Psoas muscle (tissue), 8 donors: Measurements from ENCODE around the gene RSPH4A. TPM values are rescaled to one million over a fixed set of nuclear protein-coding genes. Genes with fewer than 3 reads are reported as not detected.

ENCODE experiments used
- ATAC-seq, 4 donors: fragments of 200-7000 bp; cut with Tn5 transposase; one replicate each; pipeline ENCODE4 v1.9.1; 2020; ENCODE audit warnings: moderate library complexity in 3 of 4, mild to moderate bottlenecking in 2 of 4
- DNase-seq, 2 donors: peaks; one replicate each; pipeline ENCODE4 v3.0.0-alpha.2; 2020
- H3K27ac ChIP-seq: fragments of 200-600 bp; one replicate; pipeline ENCODE4 v1.8.0; 2022
- H3K27me3 ChIP-seq, 3 donors: fragments of 200-600 bp in 1 of 3; one replicate each; pipeline versions ENCODE4 v1.6.1 to v1.8.0; 2013 to 2022; ENCODE audit warnings: low read length in 2 of 3, mild to moderate bottlenecking in 2 of 3, moderate library complexity in 1 of 3; ENCODE audit not compliant: insufficient read depth in 3 of 3
- H3K36me3 ChIP-seq, 2 donors: fragments of 200-600 bp in 1 of 2; one replicate each; pipeline versions ENCODE4 v1.6.1 to v1.8.0; 2013 to 2022; ENCODE audit warnings: low read depth in 1 of 2, mild to moderate bottlenecking in 1 of 2, moderate library complexity in 1 of 2; ENCODE audit not compliant: insufficient read depth in 1 of 2
- H3K4me1 ChIP-seq: fragments of 200-600 bp; one replicate; pipeline ENCODE4 v1.8.0; 2022
- H3K4me3 ChIP-seq: fragments of 200-600 bp; one replicate; pipeline ENCODE4 v1.8.0; 2022; ENCODE audit warnings: mild to moderate bottlenecking
- H3K9me3 ChIP-seq: fragments of 200-600 bp; one replicate; pipeline ENCODE4 v1.8.0; 2022
- CTCF ChIP-seq: fragments of 200-600 bp; IDR thresholded peaks from one replicate; pipeline ENCODE4 v1.8.0; 2022; ENCODE audit warnings: antibody characterized with exemption
- WGBS, 3 donors: extraction: QIAGEN DNeasy Blood & Tissue Kit; methylation state at CpG; one replicate each; pipeline versions ENCODE4 v1.1.6 to v1.1.7; 2013; 5-methylcytosine and 5-hydroxymethylcytosine counted together
- intact Hi-C, 2 donors: fragments of 100-400 bp; cut with DNase I; formaldehyde crosslinking; loops; one replicate each; pipeline versions ENCODE4 v1.11.0 to v1.14.2; 2022
- polyA plus RNA-seq, 3 donors: library from polyadenylated mRNA; stranded (reverse); fragments of 200-250 nt; gene quantifications; one replicate each; pipeline ENCODE4 v1.2.3, GENCODE V29; 2013
- total RNA-seq, 4 donors: library from RNA; stranded (reverse); fragmentation: NEBNext Ultra II Directional in 2 of 4; extraction: Animal tissue kit (Norgen Biotek cat#: 25700) in 2 of 4; gene quantifications; one replicate each; pipeline versions ENCODE4 v1.2.1 to v1.2.4, GENCODE V29; 2021 to 2023
- donor health status: healthy with polysubstance abuse.
- donor health status: DM: no; HTN: no; CAD: no; lungs with moderate emphysema.
- donor health status: Bipolar disorder and iron deficiency.
- donor health status: healthy.
- donor health status: DM: yes; HTN: yes; CAD: no.
- donor health status: DM: no; HTN: no; CAD: no.
- donor health status: DM: no; HTN: no; CAD: no.
- donor health status: DM: yes; HTN: yes; CAD: no.

The RSPH4A gene
- total and polyA plus RNA-seq, 7 donors: 0.13 to 0.71 (median 0.22) TPM; not detected in 1

GRCh38 chr6:116682334-116682712 is 66.0 kb downstream of the RSPH4A start:
- Histone ChIP-seq H3K27me3 (no peaks in the 10 kb centered on the region), H3K27ac (peak overlapping the region; percentile 96), H3K9me3 (no peaks in the 10 kb centered on the region), H3K4me3 (peak overlapping the region; percentile 94), H3K36me3 (no peaks in the 10 kb centered on the region), H3K4me1 (peaks cover 16% of the 10 kb centered on the region)
- 61 to 73% (median 65%) methylated on average over 5 of the region's 5 CpGs for WGBS, 3 donors
- ATAC-seq: no peak
- intact Hi-C loops: no loop called here
- no peak for DNase-seq
- no peak for TF ChIP-seq CTCF

Other genes with a start within 250 kb of the RSPH4A start
- 10 to 100 TPM in 3 of 4 donors, 1 to 10 TPM in 1; 9.6 to 26.7 (median 12.1) TPM for gene DSE, start 245.5 kb upstream of the RSPH4A start, total RNA-seq
- gene DSE, start 245.5 kb upstream of the RSPH4A start, polyA plus RNA-seq: 1 to 10 TPM; 2.3 to 5.2 (median 3.2) TPM
- gene CALHM6, start 155.1 kb upstream of the RSPH4A start, total RNA-seq: under 1 TPM in 3 of 4 donors, not detected in 1; 0.50 to 0.84 (median 0.61) TPM
- gene CALHM6, start 155.1 kb upstream of the RSPH4A start, polyA plus RNA-seq: 1 to 10 TPM in 2 of 3 donors, under 1 TPM in 1; 0.97 to 2.1 (median 1.1) TPM
- 1 to 10 TPM in 1 of 4 donors, under 1 TPM in 3; 0.58 to 1.2 (median 0.82) TPM for gene CALHM5, start 104.8 kb upstream of the RSPH4A start, total RNA-seq
- gene CALHM5, start 104.8 kb upstream of the RSPH4A start, polyA plus RNA-seq: under 1 TPM; 0.52 to 0.82 (median 0.73) TPM
- gene TRAPPC3L, start 70.8 kb upstream of the RSPH4A start, total RNA-seq: not detected
- gene TRAPPC3L, start 70.8 kb upstream of the RSPH4A start, polyA plus RNA-seq: under 1 TPM; 0.03 to 0.16 (median 0.06) TPM
- gene CALHM4, start 62.7 kb upstream of the RSPH4A start, total RNA-seq: 1 to 10 TPM in 1 of 4 donors, under 1 TPM in 2, not detected in 1; 0.27 to 1.2 (median 0.34) TPM
- under 1 TPM in 2 of 3 donors, not detected in 1; 0.07 to 0.86 TPM for gene CALHM4, start 62.7 kb upstream of the RSPH4A start, polyA plus RNA-seq
- gene RWDD1, start 45.0 kb upstream of the RSPH4A start, total RNA-seq: 10 to 100 TPM; 49.5 to 71.4 (median 69.3) TPM
- 100 to 1,000 TPM in 1 of 3 donors, 10 to 100 TPM in 2; 72.0 to 153 (median 86.5) TPM for gene RWDD1, start 45.0 kb upstream of the RSPH4A start, polyA plus RNA-seq
- gene ZUP1, start 52.3 kb downstream of the RSPH4A start, total RNA-seq: 1 to 10 TPM; 3.6 to 5.9 (median 4.6) TPM
- gene ZUP1, start 52.3 kb downstream of the RSPH4A start, polyA plus RNA-seq: 1 to 10 TPM; 3.4 to 9.7 (median 4.6) TPM
- gene KPNA5, start 64.7 kb downstream of the RSPH4A start, total RNA-seq: 10 to 100 TPM; 10.2 to 20.7 (median 13.8) TPM
- gene KPNA5, start 64.7 kb downstream of the RSPH4A start, polyA plus RNA-seq: 10 to 100 TPM in 1 of 3 donors, 1 to 10 TPM in 2; 2.7 to 12.7 (median 6.3) TPM
- gene FAM162B, start 149.2 kb downstream of the RSPH4A start, total RNA-seq: 1 to 10 TPM; 1.8 to 7.7 (median 3.4) TPM
- gene FAM162B, start 149.2 kb downstream of the RSPH4A start, polyA plus RNA-seq: 1 to 10 TPM; 2.3 to 3.7 (median 2.8) TPM
- not detected for gene GPRC6A, start 212.6 kb downstream of the RSPH4A start, total RNA-seq
- gene GPRC6A, start 212.6 kb downstream of the RSPH4A start, polyA plus RNA-seq: not detected